Neural progenitor cell (in vitro differentiated cells): Measurements from ENCODE around the gene UBAC1.

Experiments used
- CTCF ChIP-seq: fragments of 200-600 bp; sonication (generic); IDR thresholded peaks from 2 replicates; pipeline ENCODE4 v1.5.1; 2017; ENCODE audit warnings: antibody characterized with exemption, mild to moderate bottlenecking
- EZH2 ChIP-seq: fragments of 200-600 bp; sonication (generic); IDR thresholded peaks from 2 replicates; pipeline ENCODE4 v1.6.1; 2017; ENCODE audit warnings: antibody characterized with exemption, mild to moderate bottlenecking, moderate library complexity
- EZH2phosphoT487 ChIP-seq: fragments of 200-600 bp; sonication (generic); IDR thresholded peaks from 2 replicates; pipeline ENCODE4 v1.6.1; 2017; ENCODE audit warnings: antibody characterized with exemption

- TF ChIP-seq CTCF = no peak
- no peak for TF ChIP-seq EZH2phosphoT487
- TF ChIP-seq EZH2 = no peak
These were observed 10.1 kb upstream of the UBAC1 start for GRCh38 chr9:135971111-135971766.
